ENCODE measurements around the gene NLRP9. TPM values are rescaled to one million over a fixed set of nuclear protein-coding genes. Genes with fewer than 3 reads are reported as not detected.

The NLRP9 gene
- total RNA-seq, 1 experiment from 2014 or later = not detected

DNA sequence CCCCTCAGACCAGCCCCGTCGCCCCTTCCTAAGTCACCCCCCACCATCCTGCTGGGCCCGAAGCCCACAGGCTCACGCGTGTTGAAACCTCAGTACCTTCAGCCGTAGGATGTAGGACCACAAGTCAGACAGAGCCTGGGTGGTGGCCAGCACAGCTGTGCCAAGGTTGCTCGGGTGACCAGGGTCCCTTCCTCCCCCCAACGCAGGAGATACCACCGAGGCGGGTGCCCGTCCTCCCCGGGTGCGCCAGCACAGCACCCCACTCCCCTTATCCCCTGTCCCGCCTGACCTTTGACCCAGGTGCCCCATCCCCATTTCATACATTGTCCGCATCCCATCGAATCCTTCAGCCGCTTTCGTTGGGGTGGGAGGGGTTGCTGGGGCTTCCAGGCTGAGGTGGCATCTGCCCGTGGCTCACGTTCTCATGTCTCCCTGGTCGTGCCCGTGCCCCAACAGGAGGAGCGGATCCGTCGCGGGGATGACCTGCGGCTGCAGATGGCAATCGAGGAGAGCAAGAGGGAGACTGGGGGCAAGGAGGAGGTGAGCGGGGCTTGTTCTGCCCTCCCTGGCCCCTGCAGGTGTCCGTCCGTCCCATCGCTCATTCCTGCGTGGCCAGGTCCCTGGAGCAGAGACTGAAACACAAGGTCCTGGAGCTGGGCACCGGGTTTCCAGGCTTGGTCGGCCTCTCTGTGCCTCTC, 48.6 kb downstream of the NLRP9 start:
- DNase-seq (ENCODE audit: low read depth) = no peak

- DNase-seq (ENCODE audit: low read depth) = no peak
Observed at GRCh38 chr19:55688422-55689218, 49.6 kb downstream of the NLRP9 start.

- DNase-seq (ENCODE audit: low read depth) = no peak
Observed at GRCh38 chr19:55687281-55688201, 50.7 kb downstream of the NLRP9 start.

DNA sequence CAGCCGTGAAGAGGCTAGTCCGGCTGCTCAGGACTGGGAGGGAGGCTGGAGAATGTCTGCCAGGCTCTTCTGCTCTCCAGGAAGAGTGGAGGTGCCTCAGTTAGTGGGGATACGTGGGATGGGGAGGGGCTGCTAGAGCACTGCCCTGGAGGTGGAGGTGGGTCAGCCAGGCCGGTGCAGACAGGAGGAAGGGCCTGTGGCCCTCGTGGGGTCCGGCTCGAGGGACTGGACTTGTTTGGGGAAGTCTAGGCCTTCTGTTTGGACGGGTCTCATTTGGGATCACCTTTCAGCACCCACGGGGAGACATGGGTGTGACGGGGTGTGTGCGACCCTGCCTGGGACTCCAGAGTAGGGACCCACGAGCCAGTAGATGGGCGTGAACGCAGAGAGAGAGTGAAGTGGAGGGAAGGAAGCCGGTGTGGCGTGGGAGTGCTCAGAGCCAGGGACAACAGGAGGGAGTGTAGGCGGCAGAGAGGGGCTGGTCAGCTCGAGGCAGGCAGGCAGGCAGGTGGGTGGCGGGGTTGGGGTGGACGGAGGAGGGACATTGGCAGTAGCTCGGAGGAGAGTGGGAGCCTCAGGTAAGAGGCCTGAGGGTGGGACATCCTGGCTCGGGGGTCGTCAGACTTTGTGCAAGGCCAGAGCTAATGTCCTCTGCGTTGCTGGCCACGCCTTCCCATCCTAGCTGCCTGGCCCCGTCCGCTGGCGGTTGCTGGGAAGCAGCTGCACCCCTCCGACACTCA, 51.7 kb downstream of the NLRP9 start:
- no peak for DNase-seq (ENCODE audit: low read depth)

DNA sequence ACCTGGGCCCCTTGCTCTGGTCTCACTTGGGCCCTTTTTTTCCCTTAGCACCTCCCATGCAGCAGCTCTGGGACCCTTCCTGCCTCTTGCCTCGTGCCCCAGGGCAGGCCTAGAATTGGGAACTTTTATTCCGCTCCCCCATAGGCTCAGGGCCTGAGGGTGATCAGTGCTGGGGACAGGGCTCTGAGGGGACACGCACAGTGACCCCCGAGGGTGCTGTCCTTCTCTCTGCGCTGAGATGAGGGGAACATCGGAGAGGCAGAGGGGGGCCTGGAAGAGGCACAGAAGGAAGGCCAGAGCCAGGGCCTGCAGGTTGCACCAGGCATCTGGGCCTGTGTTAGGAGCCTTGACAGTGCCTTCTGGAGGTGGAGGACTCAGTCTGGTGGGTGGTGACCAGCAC, 52.4 kb downstream of the NLRP9 start:
- DNase-seq (ENCODE audit: low read depth) = no peak

- DNase-seq (ENCODE audit: low read depth) = no peak
Observed at GRCh38 chr19:55684946-55685681, 53.1 kb downstream of the NLRP9 start.

- no peak for DNase-seq (ENCODE audit: low read depth)
Observed at GRCh38 chr19:55683449-55684261, 54.5 kb downstream of the NLRP9 start.

- DNase-seq (ENCODE audit: low read depth) = no peak
Observed at GRCh38 chr19:55681131-55682092, 56.8 kb downstream of the NLRP9 start.

DNA sequence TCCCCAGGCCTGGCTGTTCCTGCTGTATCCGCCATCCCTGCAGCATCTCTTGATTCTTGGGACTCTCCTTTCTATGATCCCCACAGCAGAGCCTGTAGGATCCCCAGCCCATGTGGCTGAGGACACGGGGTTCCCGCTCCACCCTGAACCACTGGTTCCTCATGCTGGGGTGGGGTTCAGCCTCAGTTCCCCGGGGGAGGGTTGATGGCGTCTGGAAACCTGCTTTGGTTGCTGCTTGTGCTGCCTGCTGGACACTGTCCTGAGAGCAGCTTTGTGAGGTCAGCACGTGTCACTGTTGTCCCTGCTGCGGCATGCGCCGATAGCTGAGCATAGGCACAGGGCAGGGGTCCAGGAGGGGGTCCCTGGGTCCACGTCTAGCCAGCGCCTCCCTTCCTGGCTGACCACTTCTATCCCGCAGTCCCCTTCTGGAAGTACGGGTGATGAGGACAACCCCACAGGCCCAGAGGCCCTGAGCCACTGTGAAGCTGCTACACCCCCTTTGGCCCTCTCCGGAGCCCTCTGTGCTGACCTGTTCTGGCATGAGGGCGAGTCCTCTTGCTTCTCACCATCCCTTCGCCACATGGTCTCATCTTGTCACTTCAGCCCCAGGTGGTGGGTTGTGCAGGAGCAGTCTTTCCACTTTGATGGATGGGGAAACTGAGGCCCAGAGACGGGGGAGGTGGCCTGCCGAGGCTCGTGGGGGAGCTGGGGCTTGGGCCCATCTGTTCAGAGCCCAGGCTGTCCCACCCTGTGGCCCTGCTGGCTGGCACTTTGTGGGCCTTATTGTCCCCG, 57.7 kb downstream of the NLRP9 start:
- DNase-seq (ENCODE audit: low read depth) = no peak

DNA sequence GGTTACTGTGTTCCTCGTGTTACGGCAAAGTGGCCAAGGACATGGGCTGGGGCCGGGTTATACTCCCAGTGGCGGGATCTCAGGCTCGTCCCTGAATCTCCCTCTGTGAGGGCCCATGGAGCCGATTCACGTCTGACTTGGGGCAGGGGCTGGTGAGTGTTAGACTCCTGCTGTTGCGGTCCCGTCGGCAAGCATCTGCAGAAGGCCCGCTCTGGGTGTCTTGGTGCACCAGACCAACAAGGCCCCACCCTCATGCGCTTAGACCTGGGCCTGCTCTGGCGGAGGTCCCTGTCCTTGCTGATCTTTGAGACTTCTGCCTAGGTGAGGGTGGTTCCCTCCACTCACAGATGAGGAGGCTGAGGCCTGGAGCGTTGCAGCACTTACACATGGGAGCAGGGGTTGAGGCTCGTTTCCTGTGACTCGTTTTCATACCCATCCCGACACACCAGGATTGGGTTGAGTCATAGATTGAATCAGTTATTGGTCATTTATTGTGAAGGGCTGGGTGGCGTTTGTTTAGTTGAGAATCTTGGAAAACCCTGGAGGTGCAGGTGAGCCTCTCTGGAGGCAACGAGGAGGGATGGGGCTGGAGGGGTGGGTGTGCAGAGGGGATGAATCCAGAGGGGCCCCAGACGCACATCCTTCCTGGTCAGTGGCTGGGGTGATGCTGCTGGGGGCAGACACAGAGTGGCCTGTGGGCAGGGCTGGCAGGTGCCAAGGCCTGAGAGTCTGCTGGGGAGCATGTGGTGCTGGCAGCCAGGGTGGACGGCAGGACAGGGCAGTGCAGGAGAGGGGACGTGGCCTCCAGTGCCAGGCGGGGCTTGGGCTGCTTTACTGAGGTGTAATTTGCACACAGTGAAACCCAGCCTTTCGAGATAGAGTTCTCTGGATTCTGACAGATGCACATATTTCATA, 58.6 kb downstream of the NLRP9 start:
- peak; percentile 76 for DNase-seq (ENCODE audit: low read depth)

- DNase-seq (ENCODE audit: low read depth) = no peak
Observed at GRCh38 chr19:55678121-55678671, 60.0 kb downstream of the NLRP9 start.

- DNase-seq (ENCODE audit: low read depth) = no peak
Observed at GRCh38 chr19:55677572-55678028, 60.6 kb downstream of the NLRP9 start.

GRCh38 chr19:55676889-55677505, 61.2 kb downstream of the NLRP9 start:
- DNase-seq (ENCODE audit: low read depth) = no peak

DNA sequence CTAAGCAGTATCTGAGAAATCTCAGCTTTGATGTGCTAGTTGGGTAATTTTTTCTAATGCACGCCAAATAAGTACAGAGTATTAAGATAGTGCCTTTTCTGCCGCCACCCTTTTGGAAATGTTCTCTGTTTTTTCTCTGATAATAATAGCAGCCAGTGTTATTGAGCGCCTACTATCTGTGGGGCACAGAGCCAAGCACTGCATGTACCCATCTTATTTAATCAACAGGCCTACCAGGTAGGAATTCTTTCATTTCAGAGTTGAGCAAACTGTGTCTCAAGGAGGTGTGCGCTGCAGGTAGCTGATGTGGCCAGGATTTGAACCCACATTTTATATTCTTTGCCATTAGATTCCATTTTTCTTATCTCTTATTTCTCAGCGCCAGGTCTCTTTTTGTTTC, 61.8 kb downstream of the NLRP9 start:
- DNase-seq (ENCODE audit: low read depth) = no peak

GRCh38 chr19:55675661-55676354, 62.4 kb downstream of the NLRP9 start:
- no peak for DNase-seq (ENCODE audit: low read depth)
